Measurements from ENCODE around the gene PRTG.
"Not testable (repeated sequence)": the region's sequence is repeated elsewhere in the genome, so short reads cannot be mapped to it uniquely, and the experiment has no call there.

The PRTG gene

DNA sequence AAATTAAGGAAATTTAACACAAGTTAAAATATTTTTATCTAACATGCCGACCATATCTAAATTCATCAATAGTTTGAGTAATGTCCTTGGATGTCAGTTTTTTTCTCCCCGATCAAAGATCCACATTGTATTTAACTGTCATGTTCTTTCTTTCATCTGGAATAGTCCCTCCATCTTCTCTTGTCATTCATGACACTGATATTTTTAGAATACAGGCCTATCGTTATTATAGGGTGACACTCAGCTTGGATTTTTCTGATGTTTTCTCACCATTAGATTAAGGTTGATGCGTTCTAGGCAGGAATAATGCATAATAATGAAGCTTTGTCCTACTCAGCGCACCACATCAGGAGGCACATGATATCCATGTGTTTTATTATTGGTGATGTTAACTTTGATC is 141.6 kb downstream of the PRTG start:
- TF ChIP-seq SUZ12 (IDR thresholded peaks at IDR 0.05) (no peak), ARNT (IDR thresholded peaks at IDR 0.05) (no peak), CTBP1 (IDR thresholded peaks at IDR 0.05; ENCODE audit: borderline replicate concordance) (no peak), HDGF (IDR thresholded peaks at IDR 0.05; ENCODE audit: borderline replicate concordance) (no peak), TARDBP (IDR thresholded peaks at IDR 0.05) (no peak), L3MBTL2 (conservative IDR thresholded peaks at IDR 0.05) (no peak), NFRKB (IDR thresholded peaks at IDR 0.05) (no peak), ELF4 (IDR thresholded peaks at IDR 0.05) (no peak), FOXM1 (IDR thresholded peaks at IDR 0.05; ENCODE audit: borderline replicate concordance) (no peak), FOXA1 (IDR thresholded peaks at IDR 0.05) (no peak), LEF1 (IDR thresholded peaks at IDR 0.05; ENCODE audit: borderline replicate concordance) (no peak), SP1 (IDR thresholded peaks at IDR 0.05) (no peak), BHLHE40 (IDR thresholded peaks at IDR 0.05; ENCODE audit: borderline replicate concordance) (no peak), FOXK2 (IDR thresholded peaks at IDR 0.05) (no peak)
- TF ChIP-seq, protein P1, sequence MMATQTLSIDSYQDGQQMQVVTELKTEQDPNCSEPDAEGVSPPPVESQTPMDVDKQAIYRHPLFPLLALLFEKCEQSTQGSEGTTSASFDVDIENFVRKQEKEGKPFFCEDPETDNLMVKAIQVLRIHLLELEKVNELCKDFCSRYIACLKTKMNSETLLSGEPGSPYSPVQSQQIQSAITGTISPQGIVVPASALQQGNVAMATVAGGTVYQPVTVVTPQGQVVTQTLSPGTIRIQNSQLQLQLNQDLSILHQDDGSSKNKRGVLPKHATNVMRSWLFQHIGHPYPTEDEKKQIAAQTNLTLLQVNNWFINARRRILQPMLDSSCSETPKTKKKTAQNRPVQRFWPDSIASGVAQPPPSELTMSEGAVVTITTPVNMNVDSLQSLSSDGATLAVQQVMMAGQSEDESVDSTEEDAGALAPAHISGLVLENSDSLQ (IDR thresholded peaks at IDR 0.05): no peak
- POLR2A ChIA-PET: no interaction called here
- CTCF ChIA-PET: no interaction called here
- no peak for DNase-seq (ENCODE audit: extremely low spot score)

DNA sequence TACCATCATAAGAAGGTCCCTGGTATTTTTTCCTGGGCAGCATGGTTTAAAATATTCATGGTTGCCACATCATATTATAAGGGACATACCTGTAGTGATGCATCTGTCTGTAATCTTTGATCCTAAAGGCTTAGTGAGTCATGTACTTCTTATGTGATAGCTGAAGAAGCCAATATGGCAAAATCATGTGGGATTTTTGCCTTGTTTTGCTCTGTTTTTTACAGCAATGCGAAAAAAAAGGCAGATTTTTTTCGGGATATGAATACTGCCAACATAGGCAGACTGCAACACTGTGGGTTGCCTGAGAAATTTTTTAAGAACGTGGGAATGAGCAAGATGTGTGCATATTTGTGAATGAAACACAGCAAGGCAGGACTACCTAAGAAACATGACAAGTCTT is 143.5 kb downstream of the PRTG start:
- no peak for DNase-seq (ENCODE audit: extremely low spot score)
- CTCF ChIA-PET: no interaction called here

DNA sequence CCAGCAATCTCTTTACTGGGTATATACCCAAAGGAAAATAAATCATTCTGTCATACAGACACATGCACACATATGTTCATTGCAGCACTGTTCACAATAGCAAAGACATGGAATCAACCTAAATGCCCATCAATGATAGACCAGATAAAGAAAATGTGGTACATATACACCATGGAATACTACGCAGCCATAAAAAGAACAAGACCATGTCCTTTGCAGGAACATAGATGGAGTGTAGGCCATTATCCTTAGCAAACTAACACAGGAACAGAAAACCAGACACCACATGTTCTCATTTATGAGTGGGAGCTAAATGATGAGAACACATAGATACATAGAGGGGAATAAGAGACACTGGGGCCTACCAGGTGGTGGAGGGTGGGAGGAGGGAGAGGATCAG is 149.9 kb downstream of the PRTG start:
- CTCF ChIA-PET, POLR2A ChIA-PET: not testable (repeated sequence)

More for the DNA sequence above, 143.5 kb downstream of the PRTG start:
- POLR2A ChIA-PET: no interaction called here
- TF ChIP-seq NFRKB (IDR thresholded peaks at IDR 0.05): no peak
- TF ChIP-seq ARNT (IDR thresholded peaks at IDR 0.05): no peak
- no peak for TF ChIP-seq ELF4 (IDR thresholded peaks at IDR 0.05)
- no peak for TF ChIP-seq HDGF (IDR thresholded peaks at IDR 0.05; ENCODE audit: borderline replicate concordance)

GRCh38 chr15:55590788-55591187 is 152.2 kb downstream of the PRTG start:
- TF ChIP-seq ARNT (IDR thresholded peaks at IDR 0.05) (no peak), ELF4 (IDR thresholded peaks at IDR 0.05) (no peak), FOXM1 (IDR thresholded peaks at IDR 0.05; ENCODE audit: borderline replicate concordance) (no peak), SUZ12 (IDR thresholded peaks at IDR 0.05) (no peak), ZNF384 (IDR thresholded peaks at IDR 0.05) (no peak), CTBP1 (IDR thresholded peaks at IDR 0.05; ENCODE audit: borderline replicate concordance) (no peak), BHLHE40 (IDR thresholded peaks at IDR 0.05; ENCODE audit: borderline replicate concordance) (no peak)
- DNase-seq (ENCODE audit: extremely low spot score): no peak
- CTCF ChIA-PET: no interaction called here
- POLR2A ChIA-PET: no interaction called here

More for the DNA sequence above, 149.9 kb downstream of the PRTG start:
- not testable (repeated sequence) for DNase-seq (ENCODE audit: extremely low spot score)

- ChIA-PET CTCF (no interaction called here), POLR2A (no interaction called here)
- DNase-seq (ENCODE audit: extremely low spot score): no peak
- TF ChIP-seq SUZ12 (IDR thresholded peaks at IDR 0.05) (no peak), FOXA1 (IDR thresholded peaks at IDR 0.05) (no peak), SP1 (IDR thresholded peaks at IDR 0.05) (no peak), NFRKB (IDR thresholded peaks at IDR 0.05) (no peak), ELF4 (IDR thresholded peaks at IDR 0.05) (no peak), BHLHE40 (IDR thresholded peaks at IDR 0.05; ENCODE audit: borderline replicate concordance) (no peak), ARNT (IDR thresholded peaks at IDR 0.05) (no peak), CTBP1 (IDR thresholded peaks at IDR 0.05; ENCODE audit: borderline replicate concordance) (no peak), L3MBTL2 (conservative IDR thresholded peaks at IDR 0.05) (no peak), TARDBP (IDR thresholded peaks at IDR 0.05) (no peak), LEF1 (IDR thresholded peaks at IDR 0.05; ENCODE audit: borderline replicate concordance) (no peak), HDGF (IDR thresholded peaks at IDR 0.05; ENCODE audit: borderline replicate concordance) (no peak), ZNF384 (IDR thresholded peaks at IDR 0.05) (no peak), FOXK2 (IDR thresholded peaks at IDR 0.05) (no peak)
- TF ChIP-seq, protein P1 (IDR thresholded peaks at IDR 0.05): no peak
Observed at GRCh38 chr15:55589287-55589686, 153.7 kb downstream of the PRTG start.

GRCh38 chr15:55588815-55589115 is 154.2 kb downstream of the PRTG start:
- ChIA-PET CTCF (no interaction called here), POLR2A (interaction anchor here (0.8 to 0.9 kb wide), 2 partner anchors 14 to 25 kb away, joined by 3 read pairs; no protein-coding TSS in a partner anchor)
- no peak for DNase-seq (ENCODE audit: extremely low spot score)
- TF ChIP-seq SUZ12 (IDR thresholded peaks at IDR 0.05): no peak
- peak; percentile 74 for TF ChIP-seq L3MBTL2 (conservative IDR thresholded peaks at IDR 0.05)

DNA sequence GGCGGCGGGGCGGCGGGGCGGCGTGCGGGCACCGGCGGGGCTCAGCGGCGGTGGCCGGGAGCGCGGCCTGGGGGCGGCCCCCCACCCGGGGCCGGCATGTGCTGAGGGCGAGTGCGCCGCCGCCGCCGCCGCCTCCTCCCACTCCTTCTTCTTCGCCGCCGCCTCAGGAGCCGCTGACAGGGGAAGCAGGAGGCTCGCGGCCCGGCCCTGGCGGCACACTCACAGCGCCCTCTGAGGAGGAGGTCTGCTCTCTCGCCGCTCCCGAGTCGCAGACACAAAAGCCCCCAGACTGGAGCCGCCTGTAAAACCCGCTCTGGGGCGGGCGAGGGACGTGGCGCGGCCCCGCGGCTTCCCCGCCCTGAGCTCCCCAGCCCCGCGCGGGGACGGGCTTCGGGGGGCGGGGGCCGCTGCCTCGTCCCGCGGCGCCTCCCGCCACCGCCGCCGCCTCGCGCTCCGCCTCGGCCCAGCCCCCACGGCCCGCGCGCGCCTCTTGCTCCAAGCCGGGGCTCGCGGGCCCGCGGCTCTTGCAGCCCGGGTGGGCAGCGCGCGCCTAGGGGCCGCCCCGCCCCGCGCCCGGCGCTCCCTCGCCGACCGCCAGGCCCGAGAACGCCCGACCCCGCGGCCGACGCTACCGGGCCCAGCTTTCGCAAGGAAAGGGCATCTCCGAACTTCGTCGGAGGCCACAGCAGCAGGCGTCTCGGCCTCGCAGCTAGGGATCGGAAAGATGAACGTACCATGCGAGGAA is 154.7 kb downstream of the PRTG start, which contains the start of gene PYGO1:
TSS of gene PYGO1 (minus strand) at position 276 of the 745 bp plus-strand sequence. CDS start 462 bp downstream, outside the sequence.
- ChIA-PET POLR2A (interaction anchor here (0.8 to 0.9 kb wide), 2 partner anchors 14 to 25 kb away, joined by 3 read pairs; no protein-coding TSS in a partner anchor), CTCF (no interaction called here)
- peak; percentile 57 for DNase-seq (ENCODE audit: extremely low spot score)
- TF ChIP-seq, protein P1 (IDR thresholded peaks at IDR 0.05): no peak
- TF ChIP-seq L3MBTL2 (conservative IDR thresholded peaks at IDR 0.05): no peak
- TF ChIP-seq TARDBP (IDR thresholded peaks at IDR 0.05): no peak
- no peak for TF ChIP-seq CTBP1 (IDR thresholded peaks at IDR 0.05; ENCODE audit: borderline replicate concordance)
- no peak for TF ChIP-seq BHLHE40 (IDR thresholded peaks at IDR 0.05; ENCODE audit: borderline replicate concordance)
- no peak for TF ChIP-seq FOXK2 (IDR thresholded peaks at IDR 0.05)

Data from HEK293T (cell line).